Stimulated activated CD8-positive, alpha-beta memory T cell treated with anti-CD3 and anti-CD28 coated beads, Interleukin-2, amount 100 ng/mL, for 1 hour (primary cell): Measurements from ENCODE around the gene PDE6B.

Source experiments
- DNase-seq, 2 donors: peaks; one replicate each; pipeline ENCODE4 v3.0.0-alpha.2; 2020; ENCODE audit warnings: low read depth in 2 of 2

Gene PDE6B

GRCh38 chr4:600850-601515 is 24.4 kb upstream of the PDE6B start:
- DNase-seq = no peak

- no peak for DNase-seq
Measured at GRCh38 chr4:601612-602558, 23.5 kb upstream of the PDE6B start.

- DNase-seq = peak in 1 of 2 donors; percentile 15
Measured at GRCh38 chr4:602559-602942, 22.8 kb upstream of the PDE6B start.

GRCh38 chr4:604131-604530 is 21.2 kb upstream of the PDE6B start:
- DNase-seq = no peak

- DNase-seq = no peak
Measured at GRCh38 chr4:605702-606425, 19.5 kb upstream of the PDE6B start.

GRCh38 chr4:608236-608635 is 17.1 kb upstream of the PDE6B start:
- DNase-seq = no peak

- no peak for DNase-seq
Measured at GRCh38 chr4:609400-610050, 15.8 kb upstream of the PDE6B start.

- no peak for DNase-seq
Measured at GRCh38 chr4:610411-611261, 14.7 kb upstream of the PDE6B start.

GRCh38 chr4:612052-612748 is 13.2 kb upstream of the PDE6B start:
- no peak for DNase-seq

GRCh38 chr4:612749-613125 is 12.6 kb upstream of the PDE6B start:
- DNase-seq = no peak

- DNase-seq = no peak
Measured at GRCh38 chr4:613126-613525, 12.2 kb upstream of the PDE6B start.

GRCh38 chr4:616091-616490 is 9.3 kb upstream of the PDE6B start:
- DNase-seq = no peak

GRCh38 chr4:616911-617643 is 8.3 kb upstream of the PDE6B start:
- no peak for DNase-seq

- DNase-seq = no peak
Measured at GRCh38 chr4:617644-618641, 7.4 kb upstream of the PDE6B start.

GRCh38 chr4:620201-620600 is 5.2 kb upstream of the PDE6B start:
- no peak for DNase-seq

GRCh38 chr4:620851-621261 is 4.5 kb upstream of the PDE6B start:
- DNase-seq = no peak

- no peak for DNase-seq
Measured at GRCh38 chr4:621296-622070, 3.9 kb upstream of the PDE6B start.
